H1 (cell line): Measurements from ENCODE around the gene MBOAT2. TPM values are rescaled to one million over a fixed set of nuclear protein-coding genes. Genes with fewer than 3 reads are reported as not detected.

ENCODE experiments used
- CTCF ChIA-PET: fragments of 300-600 bp; sonication (Branson Sonifier 250); formaldehyde crosslinking; loops from one replicate; lab custom pipeline; 2021; ENCODE audit not compliant: partially characterized antibody; lab: Charles Lee
- POLR2A ChIA-PET: fragments of 300-600 bp; sonication (Branson Sonifier 250); formaldehyde crosslinking; loops from one replicate; lab custom pipeline; 2021; ENCODE audit warnings: inconsistent platforms; ENCODE audit not compliant: partially characterized antibody; lab: Charles Lee
- DNase-seq, 2 experiments: peaks; one replicate each; pipeline versions ENCODE4 v3.0.0 to v3.0.0-alpha.2; 2010 to 2022; ENCODE audit warnings: low spot score in 2 of 2, low read depth in 1 of 2, mixed read lengths in 1 of 2
- FAIRE-seq: peaks from 2 replicates; lab custom pipeline; 2011; peaks lifted over from hg19 to GRCh38; lab: Jason Lieb, UNC
- H2AFZ ChIP-seq: 2 replicates; pipeline ENCODE4 v1.8.1; 2012; ENCODE audit warnings: low read length, inconsistent platforms
- H2AK5ac ChIP-seq: 2 replicates; pipeline ENCODE4 v1.6.1; 2013; ENCODE audit warnings: low read depth, low read length
- H2BK120ac ChIP-seq: replicated peaks from 2 replicates; pipeline ENCODE3; 2013; ENCODE audit warnings: low read depth, low read length, inconsistent platforms
- H2BK12ac ChIP-seq: 2 replicates; pipeline ENCODE4 v1.6.1; 2013; ENCODE audit warnings: low read depth, low read length
- H2BK15ac ChIP-seq: 2 replicates; pipeline ENCODE4 v1.6.1; 2013; ENCODE audit warnings: low read length
- H2BK20ac ChIP-seq: 2 replicates; pipeline ENCODE4 v1.6.1; 2013; ENCODE audit warnings: low read length
- H2BK5ac ChIP-seq: 2 replicates; pipeline ENCODE4 v1.6.1; 2013; ENCODE audit warnings: low read depth, low read length
- H3K14ac ChIP-seq: 2 replicates; pipeline ENCODE4 v1.6.1; 2013; ENCODE audit warnings: inconsistent platforms; ENCODE audit not compliant: insufficient read length
- H3K18ac ChIP-seq: 2 replicates; pipeline ENCODE4 v1.6.1; 2013; ENCODE audit warnings: low read length; ENCODE audit errors: extremely low read depth
- H3K23ac ChIP-seq: 2 replicates; pipeline ENCODE4 v1.6.1; 2013; ENCODE audit warnings: inconsistent platforms; ENCODE audit not compliant: insufficient read length
- H3K23me2 ChIP-seq: 2 replicates; pipeline ENCODE4 v1.6.1; 2013; ENCODE audit warnings: low read depth, low read length
- H3K27ac ChIP-seq: 2 replicates; pipeline ENCODE4 v1.6.1; 2011; ENCODE audit warnings: low read depth, low read length, inconsistent platforms
- H3K27me3 ChIP-seq, 4 experiments: replicated peaks in 1 of 4; 1 replicate in 1 of 4; 2 replicates in 3 of 4; pipeline versions ENCODE4 v1.6.1 to v1.8.1; 2011 to 2013; ENCODE audit warnings: low read length in 3 of 4, mild to moderate bottlenecking in 3 of 4, inconsistent platforms in 2 of 4, mixed read lengths in 2 of 4, moderate library complexity in 1 of 4; ENCODE audit not compliant: control insufficient read depth in 3 of 4, insufficient read depth in 3 of 4; ENCODE audit errors: extremely low read depth in 1 of 4
- H3K36me3 ChIP-seq, 4 experiments: 2 replicates each; pipeline versions ENCODE4 v1.6.1 to v1.8.1; 2011 to 2013; ENCODE audit warnings: mild to moderate bottlenecking in 4 of 4, low read length in 3 of 4, moderate library complexity in 2 of 4, control low read depth in 1 of 4, inconsistent platforms in 1 of 4; ENCODE audit not compliant: insufficient read depth in 4 of 4, control insufficient read depth in 2 of 4
- H3K4ac ChIP-seq: replicated peaks from 2 replicates; pipeline ENCODE3; 2013; ENCODE audit warnings: low read length, low read depth, mixed read lengths, inconsistent platforms; ENCODE audit not compliant: insufficient read length
- H3K4me1 ChIP-seq, 4 experiments: replicated peaks in 1 of 4; 1 replicate in 1 of 4; 2 replicates in 3 of 4; pipeline versions ENCODE4 v1.6.1 to v1.8.1; 2011 to 2013; ENCODE audit warnings: low read length in 3 of 4, inconsistent platforms in 2 of 4, mixed read lengths in 1 of 4; ENCODE audit not compliant: insufficient read depth in 4 of 4, control insufficient read depth in 3 of 4
- H3K4me2 ChIP-seq, 2 experiments: 2 replicates each; pipeline versions ENCODE4 v1.6.1 to v1.8.1; 2011 to 2013; ENCODE audit warnings: low read depth in 2 of 2, low read length in 2 of 2, control low read depth in 1 of 2, inconsistent platforms in 1 of 2, mild to moderate bottlenecking in 1 of 2; ENCODE audit not compliant: insufficient read depth in 1 of 2
- H3K4me3 ChIP-seq, 4 experiments: fragments of 200-600, 300-600 bp in 1 of 4; sonication (generic), shearing (Covaris generic), sonication (Bioruptor Twin) in 1 of 4; 2 replicates each; pipeline versions ENCODE4 v1.5.1 to v1.8.1; 2011 to 2016; ENCODE audit warnings: low read length in 4 of 4, low read depth in 3 of 4, control low read depth in 2 of 4, inconsistent platforms in 2 of 4, mild to moderate bottlenecking in 2 of 4, mixed read lengths in 1 of 4, moderate library complexity in 1 of 4; ENCODE audit not compliant: insufficient read depth in 2 of 4; ENCODE audit errors: extremely low read depth in 1 of 4
- H3K56ac ChIP-seq: replicated peaks from 2 replicates; pipeline ENCODE3; 2013; ENCODE audit warnings: low read depth, mild to moderate bottlenecking, mixed read lengths, low read length, inconsistent platforms; ENCODE audit not compliant: insufficient read length
- H3K79me1 ChIP-seq: 2 replicates; pipeline ENCODE4 v1.6.1; 2013; ENCODE audit warnings: low read depth, low read length, control low read depth
- H3K79me2 ChIP-seq, 2 experiments: 2 replicates each; pipeline versions ENCODE4 v1.6.1 to v1.8.1; 2012 to 2013; ENCODE audit warnings: low read length in 2 of 2, mild to moderate bottlenecking in 2 of 2, inconsistent platforms in 1 of 2; ENCODE audit not compliant: insufficient read depth in 2 of 2, control insufficient read depth in 1 of 2
- H3K9ac ChIP-seq, 4 experiments: replicated peaks in 1 of 4; 1 replicate in 1 of 4; 2 replicates in 3 of 4; pipeline versions ENCODE4 v1.6.1 to v1.8.1; 2011 to 2013; ENCODE audit warnings: low read depth in 3 of 4, low read length in 3 of 4, control low read depth in 2 of 4, mild to moderate bottlenecking in 2 of 4, moderate library complexity in 2 of 4, inconsistent platforms in 1 of 4; ENCODE audit errors: extremely low read depth in 1 of 4
- H3K9me3 ChIP-seq, 2 experiments: 2 replicates each; pipeline versions ENCODE4 v1.6.1 to v1.8.1; 2012 to 2013; ENCODE audit warnings: mild to moderate bottlenecking in 2 of 2, moderate library complexity in 2 of 2, control low read depth in 1 of 2, inconsistent platforms in 1 of 2, low read depth in 1 of 2, low read length in 1 of 2, mixed read lengths in 1 of 2; ENCODE audit not compliant: insufficient read depth in 2 of 2
- H4K20me1 ChIP-seq, 2 experiments: replicated peaks in 1 of 2; 2 replicates each; pipeline versions ENCODE3 to v1.8.1; 2011 to 2013; ENCODE audit warnings: inconsistent platforms in 2 of 2, low read length in 2 of 2, mild to moderate bottlenecking in 1 of 2; ENCODE audit not compliant: insufficient read depth in 2 of 2, control insufficient read depth in 1 of 2
- H4K5ac ChIP-seq: 2 replicates; pipeline ENCODE4 v1.6.1; 2013; ENCODE audit warnings: low read length, low read depth, mixed read lengths, inconsistent platforms; ENCODE audit not compliant: insufficient read length
- H4K8ac ChIP-seq: 2 replicates; pipeline ENCODE4 v1.8.0; 2013; ENCODE audit warnings: mild to moderate bottlenecking, moderate library complexity, low read length, inconsistent platforms; ENCODE audit not compliant: insufficient read depth; ENCODE audit errors: extremely low read depth
- H4K91ac ChIP-seq: replicated peaks from 2 replicates; pipeline ENCODE3; 2013; ENCODE audit warnings: low read length, mixed read lengths, inconsistent platforms; ENCODE audit not compliant: insufficient read length
- POLR2A ChIP-seq, 2 experiments: IDR thresholded peaks; 1 replicate in 1 of 2; 2 replicates in 1 of 2; pipeline ENCODE4 v1.6.1; 2011; ENCODE audit warnings: low read depth in 2 of 2, low read length in 2 of 2, mild to moderate bottlenecking in 2 of 2; ENCODE audit errors: control extremely low read depth in 1 of 2
- SP2 ChIP-seq: IDR thresholded peaks from 2 replicates; pipeline ENCODE4 v1.6.1; 2012; ENCODE audit warnings: mild to moderate bottlenecking, low read length, inconsistent platforms
- TEAD4 ChIP-seq: IDR thresholded peaks from 2 replicates; pipeline ENCODE4 v1.6.1; 2012; ENCODE audit warnings: low read depth, low read length, inconsistent platforms, mixed read lengths
- WGBS, 2 experiments: shearing (Covaris generic) in 1 of 2; methylation state at CpG; one replicate each; pipeline versions ENCODE4 v1.1.6 to v1.1.7; 2013 to 2015; ENCODE audit warnings: low lambda C conversion rate in 2 of 2, mixed read lengths in 2 of 2, inconsistent platforms in 1 of 2, low coverage in 1 of 2, missing lambda C conversion rate in 1 of 2; ENCODE audit not compliant: insufficient replicate concordance in 2 of 2, insufficient coverage in 1 of 2, insufficient read length in 1 of 2; ENCODE audit errors: extremely low coverage in 1 of 2, missing lambda C conversion rate in 1 of 2; 5-methylcytosine and 5-hydroxymethylcytosine counted together
- polyA plus RNA-seq, 7 experiments: library from polyadenylated mRNA; depleted of rRNA in 3 of 7; stranded (reverse) in 5 of 7; unstranded in 2 of 7; fragments of >200 nt in 5 of 7; fragments of 200-250 nt in 2 of 7; gene quantifications; 1 replicate in 5 of 7; 2 replicates in 1 of 7; 4 replicates in 1 of 7; pipeline versions ENCODE4 v1.2.1 to v1.2.3, GENCODE V29; 2011 to 2013; ENCODE audit warnings: missing spikeins in 2 of 7, mixed read lengths in 2 of 7
- total RNA-seq: library from RNA; stranded (reverse); fragmentation: NEBNext Ultra II Directional; extraction: Animal tissue kit (Norgen Biotek cat#: 25700); gene quantifications from 2 replicates; pipeline ENCODE4 v1.2.1, GENCODE V29; 2021

MBOAT2 gene
- total and polyA plus RNA-seq, 2 of the 8 experiments (the other 6 are each of a cell fraction or from before 2014, with no cell fraction given), result 11.2 to 23.4 TPM

DNA sequence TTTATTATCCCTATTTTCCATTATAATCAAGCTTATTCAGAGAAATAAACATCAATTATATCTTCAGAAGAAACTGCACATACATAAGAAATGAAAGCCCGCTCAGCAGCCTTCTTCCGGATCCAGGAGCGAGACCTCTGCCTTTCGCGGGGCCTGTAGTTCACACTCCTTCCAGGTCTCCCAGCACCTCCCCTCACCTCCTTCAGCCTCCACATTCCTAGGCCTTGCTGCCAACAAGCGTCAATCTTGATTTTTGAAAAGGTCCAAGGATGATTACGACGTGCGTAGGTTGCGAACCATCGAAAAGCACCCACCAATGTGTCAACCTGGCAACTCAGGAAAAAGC lies 165.7 kb downstream of the MBOAT2 start:
- H3K4me3 ChIP-seq, result peak overlapping the region; percentile 10 to 95 (median 18); a peak in 7 of 8 replicates
- POLR2A ChIA-PET, result no interaction called here
- H3K36me3 ChIP-seq, result no peaks in the 10 kb centered on the region

More for the DNA sequence above, 165.7 kb downstream of the MBOAT2 start:
- H3K27me3 ChIP-seq, result no peaks in the 10 kb centered on the region
- no peak overlapping the region for H3K14ac ChIP-seq
- WGBS, 2 experiments, result 74% methylated on average over 11 of the region's 11 CpGs; no CpG with 5 or more reads in 1 of the 2 experiments
- H3K79me2 ChIP-seq, result peaks cover 0 to 14% of the 10 kb centered on the region in 2 experiments; a peak in 2 of 4 replicates
- H2BK12ac ChIP-seq, result no peak overlapping the region
- TF ChIP-seq TEAD4 (peak; percentile 72), SP2 (no peak), POLR2A (IDR thresholded peaks at IDR 0.05; ENCODE audit: control extremely low read depth in 1 of 2, low read depth in 2 of 2, low read length in 2 of 2) (peak in 1 of 2 experiments; percentile 2; a peak in 1 of 3 replicates)
- TF ChIP-seq, all 59 proteins: peak for 2
- peaks cover 3% of the 10 kb centered on the region for H3K79me1 ChIP-seq
- H3K27ac ChIP-seq, result no peak overlapping the region
- CTCF ChIA-PET, result interaction anchor here (1.2 kb wide), 1 partner anchor 301 kb away, joined by 3 read pairs; no protein-coding TSS in a partner anchor
- no peaks in the 10 kb centered on the region for H3K23me2 ChIP-seq
- no peak overlapping the region for H4K8ac ChIP-seq
- H4K91ac ChIP-seq, result no peak overlapping the region
- no peak overlapping the region for H3K23ac ChIP-seq
- H3K4me2 ChIP-seq, result peak overlapping the region; percentile 52 to 68
- H4K20me1 ChIP-seq, result no peaks in the 10 kb centered on the region
- no peak overlapping the region for H3K56ac ChIP-seq
- H4K5ac ChIP-seq, result no peak overlapping the region
- H2BK5ac ChIP-seq, result no peak overlapping the region
- H3K18ac ChIP-seq, result peak overlapping the region; percentile 26; the same call in 1 of the 2 replicates
- no peak overlapping the region for H2AK5ac ChIP-seq
- peaks cover 0 to 2% (median 0%) of the 10 kb centered on the region in 4 experiments; a peak in 2 of 7 replicates for H3K4me1 ChIP-seq
- no peak overlapping the region for H3K4ac ChIP-seq
- peak overlapping the region; percentile 87 for H2AFZ ChIP-seq
- FAIRE-seq (no peak), DNase-seq (peak in 1 of 2 experiments; percentile 57)
- no peak overlapping the region for H2BK120ac ChIP-seq
- H2BK20ac ChIP-seq, result no peak overlapping the region
- no peak overlapping the region for H3K9ac ChIP-seq
- 0 out of 2 replicates have a peak overlapping the region, but pooled peaks have one; percentile 6 for H2BK15ac ChIP-seq
- H3K9me3 ChIP-seq, result no peaks in the 10 kb centered on the region
